B cell (primary cell): Measurements from ENCODE around the gene HLA-DQB1. TPM values are rescaled to one million over a fixed set of nuclear protein-coding genes. Genes with fewer than 3 reads are reported as not detected.
A peak's percentile ranks its signal among the peaks of the same experiment; 100 is the strongest.

ENCODE experiments used
- ATAC-seq: fragments of 200-7000 bp; cut with Tn5 transposase; one replicate; pipeline ENCODE4 v1.10.0; 2021; ENCODE audit warnings: low read depth, mild to moderate bottlenecking, moderate number of reproducible peaks, moderate library complexity
- CTCF ChIA-PET: fragments of 350-600 bp; sonication (Branson Sonifier 250); formaldehyde crosslinking; loops from one replicate; lab custom pipeline; 2021; ENCODE audit warnings: antibody characterized with exemption, inconsistent platforms; lab: Charles Lee
- POLR2A ChIA-PET: fragments of 350-600 bp; sonication (Branson Sonifier 250); formaldehyde crosslinking; loops from one replicate; lab custom pipeline; 2021; ENCODE audit warnings: antibody characterized with exemption; lab: Charles Lee
- DNase-seq: peaks from one replicate; pipeline ENCODE4 v3.0.0; 2013
- H2AFZ ChIP-seq: 2 replicates; pipeline ENCODE4 v1.6.1; 2012; ENCODE audit warnings: mild to moderate bottlenecking, low read depth, low read length; ENCODE audit not compliant: insufficient read depth, poor library complexity, severe bottlenecking
- H3K27ac ChIP-seq, 2 donors: 1 replicate in 1 of 2; 2 replicates in 1 of 2; pipeline ENCODE4 v1.5.1; 2012 to 2013; ENCODE audit warnings: low read length in 2 of 2, mild to moderate bottlenecking in 2 of 2, moderate library complexity in 1 of 2
- H3K27me3 ChIP-seq, 4 experiments: fragments of 200-600 bp in 1 of 4; sonication (generic) in 1 of 4; replicated peaks in 1 of 4; 1 replicate in 2 of 4; 2 replicates in 2 of 4; pipeline versions ENCODE4 v1.6.1 to v1.7.0; 2013 to 2016; ENCODE audit warnings: low read length in 3 of 4, mild to moderate bottlenecking in 2 of 4, mixed read lengths in 1 of 4, moderate library complexity in 1 of 4; ENCODE audit not compliant: insufficient read depth in 4 of 4, control insufficient read depth in 3 of 4; ENCODE audit errors: control extremely low read depth in 1 of 4
- H3K36me3 ChIP-seq, 2 experiments: replicated peaks in 1 of 2; 1 replicate in 1 of 2; 2 replicates in 1 of 2; pipeline versions ENCODE4 v1.6.1 to v1.7.1; 2013; ENCODE audit warnings: low read length in 1 of 2; ENCODE audit not compliant: insufficient read depth in 2 of 2, control insufficient read depth in 1 of 2; ENCODE audit errors: control extremely low read depth in 1 of 2, extremely low read depth in 1 of 2
- H3K4me1 ChIP-seq, 2 donors: fragments of 200-600 bp in 1 of 2; sonication (generic) in 1 of 2; 1 replicate in 1 of 2; 2 replicates in 1 of 2; pipeline versions ENCODE4 v1.5.1 to v1.6.1; 2013 to 2017; ENCODE audit warnings: low read length in 2 of 2; ENCODE audit not compliant: control insufficient read depth in 2 of 2, insufficient read depth in 2 of 2
- H3K4me2 ChIP-seq: replicated peaks from 2 replicates; pipeline ENCODE3; 2012; ENCODE audit warnings: mild to moderate bottlenecking, low read depth, low read length; ENCODE audit not compliant: poor library complexity, severe bottlenecking
- H3K4me3 ChIP-seq, 5 experiments: fragments of 200-600 bp in 1 of 5; sonication (generic) in 1 of 5; 1 replicate in 3 of 5; 2 replicates in 2 of 5; pipeline versions ENCODE4 v1.5.1 to v1.7.0; 2011 to 2016; ENCODE audit warnings: low read length in 4 of 5, mild to moderate bottlenecking in 4 of 5, low read depth in 2 of 5, control low read depth in 1 of 5, moderate library complexity in 1 of 5; ENCODE audit not compliant: insufficient read depth in 1 of 5; ENCODE audit errors: control extremely low read depth in 1 of 5, extremely low read depth in 1 of 5
- H3K79me2 ChIP-seq: fragments of 200-600 bp; sonication (generic); one replicate; pipeline ENCODE4 v1.6.0; 2016; ENCODE audit warnings: low read length; ENCODE audit not compliant: control insufficient read depth, insufficient read depth
- H3K9ac ChIP-seq: fragments of 200-600 bp; sonication (generic); 2 replicates; pipeline ENCODE4 v1.6.1; 2017; ENCODE audit warnings: mild to moderate bottlenecking, low read length, moderate library complexity
- H3K9me3 ChIP-seq, 3 donors: one replicate each; pipeline versions ENCODE4 v1.6.1 to v1.7.1; 2013; ENCODE audit warnings: low read length in 2 of 3; ENCODE audit not compliant: control insufficient read depth in 2 of 3, insufficient read depth in 1 of 3; ENCODE audit errors: control extremely low read depth in 1 of 3
- H4K20me1 ChIP-seq: 2 replicates; pipeline ENCODE4 v1.6.0; 2012; ENCODE audit warnings: mild to moderate bottlenecking, low read length; ENCODE audit not compliant: insufficient read depth, control insufficient read depth, poor library complexity, severe bottlenecking
- H3K27ac Mint-ChIP-seq: one replicate; pipeline ENCODE4 v1.8.0; 2021; ENCODE audit warnings: mixed read lengths
- H3K27me3 Mint-ChIP-seq: one replicate; pipeline ENCODE4 v1.8.0; 2021; ENCODE audit warnings: mixed read lengths
- H3K4me1 Mint-ChIP-seq: one replicate; pipeline ENCODE4 v1.8.0; 2021; ENCODE audit warnings: mixed read lengths
- H3K4me3 Mint-ChIP-seq: one replicate; pipeline ENCODE4 v1.8.0; 2021; ENCODE audit warnings: mixed read lengths
- H3K9me3 Mint-ChIP-seq: one replicate; pipeline ENCODE4 v1.8.0; 2022; ENCODE audit warnings: mixed read lengths; ENCODE audit not compliant: insufficient read depth
- CTCF ChIP-seq: fragments of 200-600 bp; IDR thresholded peaks from one replicate; pipeline ENCODE4 v1.8.0; 2022; ENCODE audit warnings: antibody characterized with exemption, mild to moderate bottlenecking
- EZH2 ChIP-seq: IDR thresholded peaks from 2 replicates; pipeline ENCODE4 v1.6.1; 2012; ENCODE audit warnings: borderline replicate concordance, low read depth, mild to moderate bottlenecking, moderate library complexity, low read length; ENCODE audit not compliant: insufficient read depth, poor library complexity, severe bottlenecking
- WGBS: methylation state at CpG from one replicate; pipeline ENCODE4 v1.1.5; 2013; ENCODE audit warnings: missing lambda C conversion rate; ENCODE audit not compliant: insufficient coverage; 5-methylcytosine and 5-hydroxymethylcytosine counted together
- intact Hi-C: fragments of 100-400 bp; cut with micrococcal nuclease; formaldehyde crosslinking; loops from one replicate; pipeline ENCODE4 v1.10.0; 2022
- polyA plus RNA-seq: library from polyadenylated mRNA; depleted of rRNA; stranded (reverse); fragments of >200 nt; gene quantifications from 2 replicates; pipeline ENCODE4 v1.2.3, GENCODE V29; 2012
- total RNA-seq, 2 donors: library from RNA; stranded (reverse); fragments of 120-200 nt in 1 of 2; gene quantifications; 1 replicate in 1 of 2; 2 replicates in 1 of 2; pipeline versions ENCODE4 v1.2.3 to v1.2.4, GENCODE V29; 2013 to 2022

The HLA-DQB1 gene
- total and polyA plus RNA-seq, 2 donors (not counting 1 experiment from before 2014, with no cell fraction given): 267 to 986 TPM

GRCh38 chr6:32655203-32655710, 11.2 kb downstream of the HLA-DQB1 start:
- ChIA-PET CTCF (no interaction called here), POLR2A (no interaction called here)
- H2AFZ ChIP-seq: no peak overlapping the region
- Mint-ChIP-seq H3K27ac (peak overlapping the region; percentile 83), H3K4me3 (peak overlapping the region; percentile 32), H3K4me1 (peaks cover 45% of the 10 kb centered on the region), H3K27me3 (no peaks in the 10 kb centered on the region), H3K9me3 (no peaks in the 10 kb centered on the region)
- H3K9ac ChIP-seq: no peak overlapping the region
- ATAC-seq: no peak
- H3K9me3 ChIP-seq: no peaks in the 10 kb centered on the region
- no peaks in the 10 kb centered on the region for H3K27me3 ChIP-seq
- H3K4me1 ChIP-seq: peaks cover 19 to 23% of the 10 kb centered on the region in 2 donors
- peak overlapping the region; percentile 12 for H3K4me2 ChIP-seq
- no peak overlapping the region for H3K4me3 ChIP-seq
- peaks cover 7% of the 10 kb centered on the region for H4K20me1 ChIP-seq
- H3K79me2 ChIP-seq: peaks cover 5% of the 10 kb centered on the region
- peaks cover 0 to 14% of the 10 kb centered on the region in 2 experiments for H3K36me3 ChIP-seq
- DNase-seq: peak; percentile 34
- no peak overlapping the region for H3K27ac ChIP-seq
- no peak for TF ChIP-seq EZH2
- TF ChIP-seq CTCF: no peak
- WGBS: no CpG with 5 or more reads among the region's 2 CpGs
- intact Hi-C loops: no loop called here

- CTCF ChIA-PET: no interaction called here
- H3K4me3 Mint-ChIP-seq: peak overlapping the region; percentile 16
- no peak overlapping the region for H3K27ac ChIP-seq
Measured at GRCh38 chr6:32645047-32645703, 21.3 kb downstream of the HLA-DQB1 start.

More at GRCh38 chr6:32645047-32645703, 21.3 kb downstream of the HLA-DQB1 start:
- H4K20me1 ChIP-seq: no peaks in the 10 kb centered on the region
- peaks cover 5 to 14% of the 10 kb centered on the region in 2 donors for H3K4me1 ChIP-seq
- H3K27ac Mint-ChIP-seq: peak overlapping the region; percentile 74
- intact Hi-C loops: no loop called here
- H3K9me3 ChIP-seq: no peaks in the 10 kb centered on the region
- H3K9me3 Mint-ChIP-seq: peaks cover 2% of the 10 kb centered on the region
- no peak overlapping the region for H3K9ac ChIP-seq
- peaks cover 0 to 2% of the 10 kb centered on the region in 2 experiments for H3K36me3 ChIP-seq
- no peaks in the 10 kb centered on the region for H3K27me3 Mint-ChIP-seq
- H3K4me3 ChIP-seq: no peak overlapping the region
- no peak overlapping the region for H3K4me2 ChIP-seq
- DNase-seq (peak; percentile 13), ATAC-seq (no peak)
- H3K4me1 Mint-ChIP-seq: peaks cover 50% of the 10 kb centered on the region
- H3K27me3 ChIP-seq: no peaks in the 10 kb centered on the region
- WGBS: 78% methylated on average over 3 of the region's 6 CpGs
- POLR2A ChIA-PET: interaction anchor here (2.7 kb wide), 1 partner anchor 15 kb away, joined by 10 read pairs; no protein-coding TSS in a partner anchor
- H3K79me2 ChIP-seq: peaks cover 14% of the 10 kb centered on the region
- no peak overlapping the region for H2AFZ ChIP-seq
- no peak for TF ChIP-seq EZH2
- TF ChIP-seq CTCF: no peak
